ENCODE results near the gene CISTR. TPM values are rescaled to one million over a fixed set of nuclear protein-coding genes. Genes with fewer than 3 reads are reported as not detected.
A peak's percentile ranks its signal among the peaks of the same experiment; 100 is the strongest.

CISTR gene
- total RNA-seq, 6 donors from 2014 or later = not detected

DNA sequence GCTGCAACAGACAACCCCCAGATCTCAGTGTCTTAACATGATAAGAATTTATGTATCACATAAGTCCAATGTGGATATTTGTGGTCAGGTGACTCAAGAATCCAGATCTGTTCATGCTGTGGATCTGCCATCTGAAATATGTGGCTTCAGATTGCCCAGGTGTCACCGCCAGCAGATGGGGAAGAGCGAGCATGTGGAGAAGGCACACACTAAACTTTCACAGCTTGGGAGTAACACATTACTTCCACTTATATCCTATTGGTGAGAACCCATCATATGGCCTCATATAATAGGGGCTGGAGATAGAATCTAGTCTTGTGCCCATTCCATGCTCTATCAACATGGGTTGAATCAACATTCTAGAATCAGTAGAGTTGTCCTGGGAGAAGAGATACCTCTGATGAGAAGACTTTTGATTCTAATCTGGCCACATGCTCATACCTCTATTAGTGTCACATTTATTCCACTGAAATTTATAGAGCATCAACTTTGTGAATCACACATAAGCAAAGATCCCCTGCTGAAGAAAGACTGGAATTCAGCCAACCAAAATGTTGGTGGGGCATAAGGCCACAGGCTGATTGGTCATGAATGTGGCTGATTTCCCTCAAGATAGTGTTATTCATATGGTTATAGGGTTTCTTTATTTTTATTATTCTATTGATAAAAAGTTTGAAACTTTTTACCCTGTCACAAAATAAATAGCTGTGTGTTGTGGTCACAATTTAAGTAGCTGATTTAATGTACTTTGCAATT, 18.6 kb downstream of the CISTR start:
- Histone ChIP-seq H3K36me3 (no peaks in the 10 kb centered on the region), H3K9me3 (no peaks in the 10 kb centered on the region), H3K27ac (no peak overlapping the region), H3K4me3 (no peak overlapping the region), H3K4me1 (peaks cover under 1 to 7% (median 3%) of the 10 kb centered on the region in 4 donors), H3K27me3 (peaks cover 0 to 11% (median under 1%) of the 10 kb centered on the region in 4 donors)
- no peak for ATAC-seq (ENCODE audit: low FRiP score in 2 of 2)
- DNase-seq = no peak
- 85 to 98% methylated on average over 2 of the region's 2 CpGs for WGBS, 2 donors
- TF ChIP-seq POLR2AphosphoS5 (IDR thresholded peaks at IDR 0.05) (no peak), EP300 (IDR thresholded peaks at IDR 0.05) (no peak), CTCF (IDR thresholded peaks at IDR 0.05) (no peak), POLR2A (IDR thresholded peaks at IDR 0.05) (no peak)

GRCh38 chr12:53729644-53730043, 22.1 kb downstream of the CISTR start:
- no peak overlapping the region for H3K27ac ChIP-seq
- H3K4me1 ChIP-seq = peaks cover 16 to 30% (median 25%) of the 10 kb centered on the region in 4 donors
- ATAC-seq (ENCODE audit: low FRiP score in 2 of 2) = no peak
- no peak for DNase-seq
- no peaks in the 10 kb centered on the region for H3K27me3 ChIP-seq
- TF ChIP-seq CTCF (IDR thresholded peaks at IDR 0.05) (no peak), POLR2AphosphoS5 (IDR thresholded peaks at IDR 0.05) (no peak), POLR2A (IDR thresholded peaks at IDR 0.05) (no peak), EP300 (IDR thresholded peaks at IDR 0.05) (no peak)
- H3K9me3 ChIP-seq = no peaks in the 10 kb centered on the region
- H3K4me3 ChIP-seq = no peak overlapping the region
- peaks cover 2 to 5% (median 3%) of the 10 kb centered on the region in 4 donors for H3K36me3 ChIP-seq

DNA sequence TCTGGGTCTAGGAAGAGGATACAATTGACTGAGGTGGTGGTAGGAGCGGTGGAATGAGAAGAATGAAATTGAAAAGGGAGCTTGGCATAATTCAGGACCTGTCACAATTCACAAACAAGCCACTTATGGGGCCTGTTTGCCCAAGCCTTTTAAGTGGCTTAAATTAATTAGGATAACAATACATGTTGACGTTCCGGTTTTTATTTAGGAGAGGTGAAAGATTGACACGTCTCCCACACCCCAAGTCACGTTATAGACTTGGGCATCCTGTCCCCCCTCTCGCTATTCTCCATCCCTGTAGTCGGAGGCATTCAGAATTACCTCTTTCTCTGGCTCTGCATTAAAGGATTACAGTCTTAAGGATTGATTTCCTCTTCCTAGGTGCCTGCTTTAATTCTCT, 23.6 kb downstream of the CISTR start:
- H3K9me3 ChIP-seq = no peaks in the 10 kb centered on the region
- H3K4me3 ChIP-seq = peak overlapping the region in 3 of 4 donors; percentile 68 to 84 (median 75)
- TF ChIP-seq POLR2AphosphoS5 (IDR thresholded peaks at IDR 0.05) (no peak), CTCF (IDR thresholded peaks at IDR 0.05) (no peak), EP300 (IDR thresholded peaks at IDR 0.05) (no peak), POLR2A (IDR thresholded peaks at IDR 0.05) (no peak)
- peaks cover 16 to 19% (median 17%) of the 10 kb centered on the region in 4 donors for H3K36me3 ChIP-seq
- 51 to 52% methylated on average over 7 of the region's 7 CpGs for WGBS, 2 donors
- DNase-seq = no peak
- H3K27me3 ChIP-seq = no peaks in the 10 kb centered on the region
- no peak for ATAC-seq (ENCODE audit: low FRiP score in 2 of 2)
- H3K4me1 ChIP-seq = peaks cover 16 to 30% (median 25%) of the 10 kb centered on the region in 4 donors
- H3K27ac ChIP-seq = peak overlapping the region; percentile 51 to 86 (median 80)

- peaks cover 18 to 26% (median 21%) of the 10 kb centered on the region in 4 donors for H3K36me3 ChIP-seq
- TF ChIP-seq POLR2AphosphoS5 (IDR thresholded peaks at IDR 0.05) (peak; percentile 65 to 85), CTCF (IDR thresholded peaks at IDR 0.05) (peak in 1 of 6 experiments; percentile 11), EP300 (IDR thresholded peaks at IDR 0.05) (no peak), POLR2A (IDR thresholded peaks at IDR 0.05) (peak in 3 of 4 donors; percentile 10 to 82 (median 75))
- peaks cover 16 to 30% (median 25%) of the 10 kb centered on the region in 4 donors for H3K4me1 ChIP-seq
- peak within 1 kb of the TSS; percentile 68 to 84 (median 73) for H3K4me3 ChIP-seq
- peak within 1 kb of the TSS; percentile 67 to 86 (median 80) for H3K27ac ChIP-seq
- H3K9me3 ChIP-seq = no peaks in the 10 kb centered on the region
- H3K27me3 ChIP-seq = no peaks in the 10 kb centered on the region
- peak; percentile 99 to 100 for ATAC-seq (ENCODE audit: low FRiP score in 2 of 2)
- DNase-seq = peak; percentile 96 to 99
- 1% methylated on average over 31 to 34 of the region's 38 CpGs for WGBS, 2 donors
Observed at GRCh38 chr12:53727310-53728041, 24.3 kb downstream of the CISTR start, which contains the start of gene CALCOCO1. CALCOCO1 (minus strand) TSS chr12:53727452; CDS start chr12:53725242, 2,210 bp downstream.
